K562 (cell line): ENCODE data around the gene REC8. TPM values are rescaled to one million over a fixed set of nuclear protein-coding genes. Genes with fewer than 3 reads are reported as not detected.
A peak's percentile ranks its signal among the peaks of the same experiment; 100 is the strongest.

ENCODE experiments used
- BCL6 ChIP-seq: fragments of 250-450 bp; sonication (Bioruptor Pico); IDR thresholded peaks from 2 replicates; pipeline ENCODE4 v1.4.0; 2020
- C11orf30 ChIP-seq: fragments of 450-650 bp; IDR thresholded peaks from 2 replicates; pipeline ENCODE4 v1.6.1; 2016; ENCODE audit warnings: low read depth, mild to moderate bottlenecking
- FOS ChIP-seq: IDR thresholded peaks from 3 replicates; pipeline ENCODE4 v1.6.1; 2011; ENCODE audit not compliant: insufficient read length; ENCODE audit errors: extremely low read depth
- MTA3 ChIP-seq: fragments of 450-650 bp; formaldehyde crosslinking; IDR thresholded peaks from 2 replicates; pipeline ENCODE4 v1.6.1; 2017; ENCODE audit warnings: mild to moderate bottlenecking, borderline replicate concordance
- MYC ChIP-seq, 2 experiments: fragments of 250-450 bp in 1 of 2; sonication (Bioruptor Pico) in 1 of 2; IDR thresholded peaks; 2 replicates each; pipeline versions ENCODE4 v1.5.1 to v1.6.1; 2012 to 2021; ENCODE audit warnings: low read depth in 2 of 2, borderline replicate concordance in 1 of 2, improper control_type of control experiment in 1 of 2, low read length in 1 of 2, mild to moderate bottlenecking in 1 of 2, moderate library complexity in 1 of 2
- RFX1 ChIP-seq: fragments of 450-650 bp; IDR thresholded peaks from 2 replicates; pipeline ENCODE4 v1.6.1; 2016; ENCODE audit warnings: mild to moderate bottlenecking, moderate library complexity
- SMC3 ChIP-seq: conservative IDR thresholded peaks from 2 replicates; pipeline ENCODE4 v1.6.1; 2011; ENCODE audit warnings: low read depth, low read length, improper control_type of control experiment; ENCODE audit not compliant: insufficient read depth
- STAT5A ChIP-seq: IDR thresholded peaks from 2 replicates; pipeline ENCODE4 v1.6.1; 2012; ENCODE audit warnings: low read length, inconsistent platforms, borderline replicate concordance
- TFAM ChIP-seq: fragments of 250-450 bp; sonication (Bioruptor Pico); conservative IDR thresholded peaks from 2 replicates; pipeline ENCODE4 v1.5.0; 2021; ENCODE audit warnings: mild to moderate bottlenecking, moderate library complexity
- ZNF354B ChIP-seq: fragments of 250-450 bp; sonication (Bioruptor Pico); IDR thresholded peaks from 2 replicates; pipeline ENCODE4 v1.4.0; 2020
- polyA plus RNA-seq, 8 experiments: library from polyadenylated mRNA; depleted of rRNA in 4 of 8; stranded (reverse) in 5 of 8; unstranded in 3 of 8; fragments of >200 nt; fragmentation: Nextera tagmentation in 2 of 8; fragmentation: Illumina TruSeq in 1 of 8; extraction: Ambion mirVana in 2 of 8; extraction: Trizol in 1 of 8; gene quantifications; 2 replicates each; pipeline versions ENCODE4 v1.2.1 to v1.2.3, GENCODE V29; 2011 to 2014; ENCODE audit warnings: inconsistent platforms in 1 of 8, missing spikeins in 1 of 8
- total RNA-seq, 7 experiments: library from RNA; depleted of rRNA in 6 of 7; stranded (reverse); fragments of >200 nt in 6 of 7; fragmentation: Illumina TruSeq in 2 of 7; extraction: Trizol in 2 of 7; gene quantifications; 2 replicates each; pipeline versions ENCODE4 v1.2.1 to v1.2.3, GENCODE V29; 2011 to 2021; ENCODE audit warnings: low replicate concordance in 1 of 7
- TF ChIP-seq, protein P1 (sequence below): fragments of 200-600 bp; sonication (generic); IDR thresholded peaks from one replicate; pipeline ENCODE4 v1.6.1; 2012; ENCODE audit warnings: mild to moderate bottlenecking, low read depth, low read length, inconsistent platforms
- TF ChIP-seq, protein P2 (sequence below), 3 experiments: IDR thresholded peaks in 2 of 3; conservative IDR thresholded peaks in 1 of 3; 2 replicates each; pipeline ENCODE4 v1.5.1; 2011 to 2012; ENCODE audit warnings: low read length in 3 of 3, mild to moderate bottlenecking in 3 of 3, control low read depth in 2 of 3, improper control_type of control experiment in 1 of 3, inconsistent platforms in 1 of 3, low read depth in 1 of 3, mixed read lengths in 1 of 3, moderate library complexity in 1 of 3; ENCODE audit not compliant: insufficient read depth in 2 of 3

The REC8 gene
- total and polyA plus RNA-seq, 9 of the 15 experiments (the other 6 are each of a cell fraction or from before 2014, with no cell fraction given): 0.11 to 2.5 (median 0.85) TPM

DNA sequence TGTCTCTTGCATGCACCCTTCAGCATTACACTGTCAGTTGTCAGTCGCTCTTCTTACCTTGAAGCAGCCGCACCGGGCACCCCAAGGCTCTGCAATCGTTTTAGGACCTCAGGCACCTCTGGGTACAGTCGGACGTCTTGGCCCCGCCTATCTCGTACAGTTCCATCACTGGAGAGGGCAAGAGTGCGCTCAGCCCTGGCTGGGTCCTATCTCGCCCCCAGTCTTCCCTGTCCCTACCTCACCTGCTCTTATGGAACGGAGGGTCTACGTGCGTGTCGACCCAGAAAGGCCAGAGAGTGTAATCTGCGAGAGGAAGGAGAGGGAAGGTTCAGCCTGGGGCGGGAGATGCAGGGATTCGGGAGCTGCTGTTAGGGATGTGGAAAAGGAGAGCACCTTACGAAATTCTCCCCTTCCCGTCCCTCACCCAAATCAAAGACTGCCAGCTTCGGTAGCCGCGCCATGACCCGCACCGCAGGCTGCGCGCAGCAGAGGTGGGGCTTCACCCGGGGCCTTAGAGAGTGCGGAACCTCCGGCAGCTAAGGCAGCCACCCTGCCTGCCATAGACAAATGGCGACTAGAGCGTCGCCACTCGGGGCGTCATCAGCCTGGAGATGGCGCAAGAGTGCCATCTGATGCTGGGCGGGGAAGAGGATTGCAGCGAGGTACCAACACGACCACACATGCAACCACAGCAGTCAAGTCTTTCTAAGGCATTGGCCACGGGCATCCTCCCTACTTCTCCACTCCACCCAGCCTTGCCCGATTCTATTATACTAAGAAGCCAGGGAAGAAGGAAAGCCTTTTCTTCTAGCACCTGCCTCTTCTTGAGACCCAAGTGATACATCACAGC is 43.8 kb downstream of the REC8 start, which contains the start of gene MDP1 (continued):
- TF ChIP-seq, protein P1, sequence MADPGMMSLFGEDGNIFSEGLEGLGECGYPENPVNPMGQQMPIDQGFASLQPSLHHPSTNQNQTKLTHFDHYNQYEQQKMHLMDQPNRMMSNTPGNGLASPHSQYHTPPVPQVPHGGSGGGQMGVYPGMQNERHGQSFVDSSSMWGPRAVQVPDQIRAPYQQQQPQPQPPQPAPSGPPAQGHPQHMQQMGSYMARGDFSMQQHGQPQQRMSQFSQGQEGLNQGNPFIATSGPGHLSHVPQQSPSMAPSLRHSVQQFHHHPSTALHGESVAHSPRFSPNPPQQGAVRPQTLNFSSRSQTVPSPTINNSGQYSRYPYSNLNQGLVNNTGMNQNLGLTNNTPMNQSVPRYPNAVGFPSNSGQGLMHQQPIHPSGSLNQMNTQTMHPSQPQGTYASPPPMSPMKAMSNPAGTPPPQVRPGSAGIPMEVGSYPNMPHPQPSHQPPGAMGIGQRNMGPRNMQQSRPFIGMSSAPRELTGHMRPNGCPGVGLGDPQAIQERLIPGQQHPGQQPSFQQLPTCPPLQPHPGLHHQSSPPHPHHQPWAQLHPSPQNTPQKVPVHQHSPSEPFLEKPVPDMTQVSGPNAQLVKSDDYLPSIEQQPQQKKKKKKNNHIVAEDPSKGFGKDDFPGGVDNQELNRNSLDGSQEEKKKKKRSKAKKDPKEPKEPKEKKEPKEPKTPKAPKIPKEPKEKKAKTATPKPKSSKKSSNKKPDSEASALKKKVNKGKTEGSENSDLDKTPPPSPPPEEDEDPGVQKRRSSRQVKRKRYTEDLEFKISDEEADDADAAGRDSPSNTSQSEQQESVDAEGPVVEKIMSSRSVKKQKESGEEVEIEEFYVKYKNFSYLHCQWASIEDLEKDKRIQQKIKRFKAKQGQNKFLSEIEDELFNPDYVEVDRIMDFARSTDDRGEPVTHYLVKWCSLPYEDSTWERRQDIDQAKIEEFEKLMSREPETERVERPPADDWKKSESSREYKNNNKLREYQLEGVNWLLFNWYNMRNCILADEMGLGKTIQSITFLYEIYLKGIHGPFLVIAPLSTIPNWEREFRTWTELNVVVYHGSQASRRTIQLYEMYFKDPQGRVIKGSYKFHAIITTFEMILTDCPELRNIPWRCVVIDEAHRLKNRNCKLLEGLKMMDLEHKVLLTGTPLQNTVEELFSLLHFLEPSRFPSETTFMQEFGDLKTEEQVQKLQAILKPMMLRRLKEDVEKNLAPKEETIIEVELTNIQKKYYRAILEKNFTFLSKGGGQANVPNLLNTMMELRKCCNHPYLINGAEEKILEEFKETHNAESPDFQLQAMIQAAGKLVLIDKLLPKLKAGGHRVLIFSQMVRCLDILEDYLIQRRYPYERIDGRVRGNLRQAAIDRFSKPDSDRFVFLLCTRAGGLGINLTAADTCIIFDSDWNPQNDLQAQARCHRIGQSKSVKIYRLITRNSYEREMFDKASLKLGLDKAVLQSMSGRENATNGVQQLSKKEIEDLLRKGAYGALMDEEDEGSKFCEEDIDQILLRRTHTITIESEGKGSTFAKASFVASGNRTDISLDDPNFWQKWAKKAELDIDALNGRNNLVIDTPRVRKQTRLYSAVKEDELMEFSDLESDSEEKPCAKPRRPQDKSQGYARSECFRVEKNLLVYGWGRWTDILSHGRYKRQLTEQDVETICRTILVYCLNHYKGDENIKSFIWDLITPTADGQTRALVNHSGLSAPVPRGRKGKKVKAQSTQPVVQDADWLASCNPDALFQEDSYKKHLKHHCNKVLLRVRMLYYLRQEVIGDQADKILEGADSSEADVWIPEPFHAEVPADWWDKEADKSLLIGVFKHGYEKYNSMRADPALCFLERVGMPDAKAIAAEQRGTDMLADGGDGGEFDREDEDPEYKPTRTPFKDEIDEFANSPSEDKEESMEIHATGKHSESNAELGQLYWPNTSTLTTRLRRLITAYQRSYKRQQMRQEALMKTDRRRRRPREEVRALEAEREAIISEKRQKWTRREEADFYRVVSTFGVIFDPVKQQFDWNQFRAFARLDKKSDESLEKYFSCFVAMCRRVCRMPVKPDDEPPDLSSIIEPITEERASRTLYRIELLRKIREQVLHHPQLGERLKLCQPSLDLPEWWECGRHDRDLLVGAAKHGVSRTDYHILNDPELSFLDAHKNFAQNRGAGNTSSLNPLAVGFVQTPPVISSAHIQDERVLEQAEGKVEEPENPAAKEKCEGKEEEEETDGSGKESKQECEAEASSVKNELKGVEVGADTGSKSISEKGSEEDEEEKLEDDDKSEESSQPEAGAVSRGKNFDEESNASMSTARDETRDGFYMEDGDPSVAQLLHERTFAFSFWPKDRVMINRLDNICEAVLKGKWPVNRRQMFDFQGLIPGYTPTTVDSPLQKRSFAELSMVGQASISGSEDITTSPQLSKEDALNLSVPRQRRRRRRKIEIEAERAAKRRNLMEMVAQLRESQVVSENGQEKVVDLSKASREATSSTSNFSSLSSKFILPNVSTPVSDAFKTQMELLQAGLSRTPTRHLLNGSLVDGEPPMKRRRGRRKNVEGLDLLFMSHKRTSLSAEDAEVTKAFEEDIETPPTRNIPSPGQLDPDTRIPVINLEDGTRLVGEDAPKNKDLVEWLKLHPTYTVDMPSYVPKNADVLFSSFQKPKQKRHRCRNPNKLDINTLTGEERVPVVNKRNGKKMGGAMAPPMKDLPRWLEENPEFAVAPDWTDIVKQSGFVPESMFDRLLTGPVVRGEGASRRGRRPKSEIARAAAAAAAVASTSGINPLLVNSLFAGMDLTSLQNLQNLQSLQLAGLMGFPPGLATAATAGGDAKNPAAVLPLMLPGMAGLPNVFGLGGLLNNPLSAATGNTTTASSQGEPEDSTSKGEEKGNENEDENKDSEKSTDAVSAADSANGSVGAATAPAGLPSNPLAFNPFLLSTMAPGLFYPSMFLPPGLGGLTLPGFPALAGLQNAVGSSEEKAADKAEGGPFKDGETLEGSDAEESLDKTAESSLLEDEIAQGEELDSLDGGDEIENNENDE: no peak
- no peak; the same call in 1 of the 2 replicates for TF ChIP-seq SMC3
- peak; percentile 25; the same call in 1 of the 2 replicates for TF ChIP-seq MTA3
- TF ChIP-seq BCL6 (CRISPR knock-in tag): no peak
- TF ChIP-seq C11orf30: peak; percentile 51
- TF ChIP-seq RFX1: no peak
- no peak for TF ChIP-seq TFAM (CRISPR knock-in tag)
- TF ChIP-seq MYC (IDR thresholded peaks at IDR 0.05; ENCODE audit: low read depth, low read length): peak; percentile 78
- TF ChIP-seq MYC (CRISPR knock-in tag; IDR thresholded peaks at IDR 0.05; ENCODE audit: borderline replicate concordance, low read depth): 0 out of 2 replicates have a peak, but pooled peaks have one; percentile 28
- TF ChIP-seq FOS: no peak
- TF ChIP-seq ZNF354B (CRISPR knock-in tag): no peak
- TF ChIP-seq, protein P2, sequence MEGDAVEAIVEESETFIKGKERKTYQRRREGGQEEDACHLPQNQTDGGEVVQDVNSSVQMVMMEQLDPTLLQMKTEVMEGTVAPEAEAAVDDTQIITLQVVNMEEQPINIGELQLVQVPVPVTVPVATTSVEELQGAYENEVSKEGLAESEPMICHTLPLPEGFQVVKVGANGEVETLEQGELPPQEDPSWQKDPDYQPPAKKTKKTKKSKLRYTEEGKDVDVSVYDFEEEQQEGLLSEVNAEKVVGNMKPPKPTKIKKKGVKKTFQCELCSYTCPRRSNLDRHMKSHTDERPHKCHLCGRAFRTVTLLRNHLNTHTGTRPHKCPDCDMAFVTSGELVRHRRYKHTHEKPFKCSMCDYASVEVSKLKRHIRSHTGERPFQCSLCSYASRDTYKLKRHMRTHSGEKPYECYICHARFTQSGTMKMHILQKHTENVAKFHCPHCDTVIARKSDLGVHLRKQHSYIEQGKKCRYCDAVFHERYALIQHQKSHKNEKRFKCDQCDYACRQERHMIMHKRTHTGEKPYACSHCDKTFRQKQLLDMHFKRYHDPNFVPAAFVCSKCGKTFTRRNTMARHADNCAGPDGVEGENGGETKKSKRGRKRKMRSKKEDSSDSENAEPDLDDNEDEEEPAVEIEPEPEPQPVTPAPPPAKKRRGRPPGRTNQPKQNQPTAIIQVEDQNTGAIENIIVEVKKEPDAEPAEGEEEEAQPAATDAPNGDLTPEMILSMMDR (IDR thresholded peaks at IDR 0.05 in 2 of 3, conservative IDR thresholded peaks at IDR 0.05 in 1 of 3; ENCODE audit: insufficient read depth in 2 of 3, low read depth in 1 of 3, low read length in 3 of 3): peak; percentile 77 to 82 (median 79)
- peak; percentile 18; the same call in 1 of the 2 replicates for TF ChIP-seq STAT5A
